ENCODE results near the gene ABCA3.

- TF ChIP-seq CTCF (IDR thresholded peaks at IDR 0.05 in 4 of 5, conservative IDR thresholded peaks at IDR 0.05 in 1 of 5) (no peak), POLR2A (IDR thresholded peaks at IDR 0.05) (no peak)
These were observed 96.7 kb downstream of the ABCA3 start for GRCh38 chr16:2243781-2244180.

Measured in gastrocnemius medialis (tissue), 4 donors.